HepG2 (cell line): ENCODE results near the gene MTARC1. TPM values are rescaled to one million over a fixed set of nuclear protein-coding genes. Genes with fewer than 3 reads are reported as not detected.

Experiments used
- ATAC-seq: fragments of 200-7000 bp; cut with Tn5 transposase; 3 replicates; pipeline ENCODE4 v1.9.1; 2020; ENCODE audit warnings: mild to moderate bottlenecking, moderate library complexity
- BruUV-seq: library from RNA; stranded (reverse); fragments of 400-500 nt; replicated peaks from 2 replicates; lab custom pipeline; 2021; lab: Mats Ljungman, UMichigan
- CTCF ChIA-PET: fragments of 300-600 bp; formaldehyde crosslinking; extraction: SDS; loops from one replicate; lab custom pipeline; 2021; ENCODE audit warnings: low total read pairs, inconsistent platforms, low intra/inter-chr PET ratio; lab: Yijun Ruan, JAX
- POLR2A ChIA-PET: fragments of 350-600 bp; sonication (Branson Sonifier 250); formaldehyde crosslinking; loops from one replicate; lab custom pipeline; 2020; ENCODE audit warnings: antibody characterized with exemption, inconsistent platforms; lab: Yijun Ruan, JAX
- DNase-seq: peaks from one replicate; pipeline ENCODE4 v3.0.0-alpha.2; 2015; ENCODE audit warnings: low spot score
- FAIRE-seq: peaks from 3 replicates; lab custom pipeline; 2011; peaks lifted over from hg19 to GRCh38; lab: Jason Lieb, UNC
- H2AFZ ChIP-seq: one replicate; pipeline ENCODE4 v1.6.1; 2011; ENCODE audit warnings: low read length, inconsistent platforms
- H3K27ac ChIP-seq: fragments of 300-600 bp; 3 replicates; pipeline ENCODE4 v1.8.0; 2011; ENCODE audit warnings: mixed run types, mild to moderate bottlenecking, mixed read lengths, low read length, inconsistent platforms; ENCODE audit not compliant: insufficient read depth; ENCODE audit errors: extremely low read length
- H3K27me3 ChIP-seq, 2 experiments: fragments of 200-600 bp in 1 of 2; 2 replicates in 1 of 2; 3 replicates in 1 of 2; pipeline versions ENCODE4 v1.6.0 to v1.8.0; 2011; ENCODE audit warnings: low read length in 2 of 2, mild to moderate bottlenecking in 2 of 2, moderate library complexity in 2 of 2, inconsistent platforms in 1 of 2; ENCODE audit not compliant: insufficient read depth in 2 of 2, control insufficient read depth in 1 of 2
- H3K36me3 ChIP-seq, 2 experiments: fragments of 200-600 bp in 1 of 2; replicated peaks in 1 of 2; 2 replicates in 1 of 2; 3 replicates in 1 of 2; pipeline versions ENCODE4 v1.5.1 to v1.8.0; 2011; ENCODE audit warnings: low read length in 2 of 2, inconsistent platforms in 1 of 2; ENCODE audit not compliant: insufficient read depth in 2 of 2, control insufficient read depth in 1 of 2
- H3K4me1 ChIP-seq: 2 replicates; pipeline ENCODE4 v1.5.1; 2012; ENCODE audit warnings: low read length, inconsistent platforms; ENCODE audit not compliant: insufficient read depth
- H3K4me2 ChIP-seq: 2 replicates; pipeline ENCODE4 v1.6.0; 2011; ENCODE audit warnings: low read depth, low read length, inconsistent platforms
- H3K4me3 ChIP-seq, 3 experiments: fragments of 200-600 bp in 1 of 3; sonication (generic), shearing (Covaris generic) in 1 of 3; replicated peaks in 1 of 3; 2 replicates each; pipeline ENCODE4 v1.5.1; 2011 to 2016; ENCODE audit warnings: low read length in 3 of 3, inconsistent platforms in 2 of 3, low read depth in 2 of 3, mild to moderate bottlenecking in 2 of 3, control low read depth in 1 of 3, mixed read lengths in 1 of 3; ENCODE audit not compliant: insufficient read depth in 1 of 3
- H3K79me2 ChIP-seq: one replicate; pipeline ENCODE4 v1.6.1; 2011; ENCODE audit warnings: low read length, inconsistent platforms; ENCODE audit not compliant: insufficient read depth
- H3K9ac ChIP-seq: 2 replicates; pipeline ENCODE4 v1.6.0; 2011; ENCODE audit warnings: mild to moderate bottlenecking, low read depth, low read length, inconsistent platforms; ENCODE audit not compliant: insufficient read depth
- H3K9me3 ChIP-seq: 2 replicates; pipeline ENCODE4 v1.5.1; 2012; ENCODE audit warnings: mild to moderate bottlenecking, low read length
- H4K20me1 ChIP-seq: 2 replicates; pipeline ENCODE4 v1.6.0; 2011; ENCODE audit warnings: inconsistent platforms, mild to moderate bottlenecking, low read length, moderate library complexity; ENCODE audit not compliant: insufficient read depth
- CHD4 ChIP-seq: fragments of 200-600 bp; sonication (generic); IDR thresholded peaks from 2 replicates; pipeline ENCODE4 v1.7.0; 2017; ENCODE audit warnings: mild to moderate bottlenecking, low read length, borderline replicate concordance
- CREBL2 ChIP-seq: sonication (generic); formaldehyde crosslinking; IDR thresholded peaks from 2 replicates; pipeline ENCODE4 v1.8.1; 2023; ENCODE audit warnings: missing genetic modification reagents, mild to moderate bottlenecking, borderline replicate concordance
- DMAP1 ChIP-seq: IDR thresholded peaks from 2 replicates; pipeline ENCODE4 v1.6.1; 2016
- HMGA1 ChIP-seq: sonication (generic); formaldehyde crosslinking; conservative IDR thresholded peaks from 2 replicates; pipeline ENCODE4 v1.4.0; 2020; ENCODE audit warnings: missing genetic modification reagents
- ISL2 ChIP-seq: sonication (generic); formaldehyde crosslinking; IDR thresholded peaks from 2 replicates; pipeline ENCODE4 v1.5.0; 2020; ENCODE audit warnings: missing genetic modification reagents
- KMT2B ChIP-seq: IDR thresholded peaks from 2 replicates; pipeline ENCODE4 v1.6.1; 2016; ENCODE audit warnings: missing genetic modification reagents, missing compliant biosample characterization
- MAFF ChIP-seq: IDR thresholded peaks from 2 replicates; pipeline ENCODE4 v1.6.1; 2011; ENCODE audit warnings: low read depth, low read length, improper control_type of control experiment
- SALL1 ChIP-seq: sonication (generic); formaldehyde crosslinking; IDR thresholded peaks from 2 replicates; pipeline ENCODE4 v1.8.0; 2022; ENCODE audit warnings: mild to moderate bottlenecking, missing genetic modification reagents
- SIN3B ChIP-seq: fragments of 150-350 bp; IDR thresholded peaks from 2 replicates; pipeline ENCODE4 v1.6.1; 2014; ENCODE audit warnings: low read length
- SOX5 ChIP-seq: IDR thresholded peaks from 2 replicates; pipeline ENCODE4 v1.6.1; 2016; ENCODE audit warnings: borderline replicate concordance
- ZNF160 ChIP-seq: sonication (generic); formaldehyde crosslinking; IDR thresholded peaks from 2 replicates; pipeline ENCODE4 v1.8.0; 2022; ENCODE audit warnings: mild to moderate bottlenecking, inconsistent platforms, missing genetic modification reagents
- ZNF205 ChIP-seq: IDR thresholded peaks from 2 replicates; pipeline ENCODE4 v1.6.1; 2018; ENCODE audit warnings: missing biosample characterization, missing genetic modification reagents
- ZNF24 ChIP-seq: fragments of 450-650 bp; IDR thresholded peaks from 2 replicates; pipeline ENCODE4 v1.6.1; 2017; ENCODE audit warnings: antibody characterized with exemption, mild to moderate bottlenecking
- ZNF382 ChIP-seq: sonication (generic); formaldehyde crosslinking; IDR thresholded peaks from 2 replicates; pipeline ENCODE4 v1.5.0; 2020; ENCODE audit warnings: missing genetic modification reagents, mild to moderate bottlenecking, borderline replicate concordance
- ZNF430 ChIP-seq: sonication (generic); formaldehyde crosslinking; IDR thresholded peaks from 2 replicates; pipeline ENCODE4 v1.9.0; 2021; ENCODE audit warnings: mild to moderate bottlenecking, missing genetic modification reagents
- ZNF446 ChIP-seq: sonication (generic); formaldehyde crosslinking; IDR thresholded peaks from 2 replicates; pipeline ENCODE4 v1.5.0; 2020; ENCODE audit warnings: mild to moderate bottlenecking, missing genetic modification reagents
- ZNF543 ChIP-seq: sonication (generic); formaldehyde crosslinking; IDR thresholded peaks from 2 replicates; pipeline ENCODE4 v1.4.0; 2020; ENCODE audit warnings: mild to moderate bottlenecking, missing genetic modification reagents
- WGBS: methylation state at CpG from one replicate; pipeline ENCODE4 v1.1.6; 2017; ENCODE audit warnings: low lambda C conversion rate; 5-methylcytosine and 5-hydroxymethylcytosine counted together
- in situ Hi-C: cut with HindIII; loops from 2 replicates; pipeline ENCODE4 v1.10.0; 2017; ENCODE audit warnings: low pct_unique_long_range_greater_than_20kb; ENCODE audit not compliant: extremely low pct_ligation_motif_present
- intact Hi-C: fragments of 100-400 bp; cut with micrococcal nuclease; formaldehyde crosslinking; loops from one replicate; pipeline ENCODE4 v1.10.0; 2022; ENCODE audit not compliant: unreplicated experiment
- polyA plus RNA-seq, 8 experiments: library from polyadenylated mRNA; depleted of rRNA in 3 of 8; stranded (reverse) in 7 of 8; unstranded in 1 of 8; fragments of >200 nt; fragmentation: Illumina TruSeq in 4 of 8; extraction: Trizol in 4 of 8; gene quantifications; 2 replicates each; pipeline versions ENCODE4 v1.2.1 to v1.2.3, GENCODE V29; 2011 to 2016; ENCODE audit warnings: low read depth in 4 of 8, missing spikeins in 1 of 8, mixed read lengths in 1 of 8; ENCODE audit not compliant: insufficient read depth in 1 of 8
- total RNA-seq, 5 experiments: library from RNA; depleted of rRNA; stranded (reverse); fragments of >200 nt; fragmentation: Illumina TruSeq; extraction: Trizol; gene quantifications; 2 replicates each; pipeline ENCODE4 v1.2.3, GENCODE V29; 2016; ENCODE audit warnings: low read depth in 1 of 5
- TF ChIP-seq, protein P1 (sequence below): sonication (generic); formaldehyde crosslinking; IDR thresholded peaks from 2 replicates; pipeline ENCODE4 v1.9.0; 2022; ENCODE audit warnings: missing genetic modification reagents, mild to moderate bottlenecking, borderline replicate concordance

MTARC1 gene
- total and polyA plus RNA-seq, 2 of the 13 experiments (the other 11 are each of a cell fraction or from before 2014, with no cell fraction given) = 19.4 to 106 TPM

DNA sequence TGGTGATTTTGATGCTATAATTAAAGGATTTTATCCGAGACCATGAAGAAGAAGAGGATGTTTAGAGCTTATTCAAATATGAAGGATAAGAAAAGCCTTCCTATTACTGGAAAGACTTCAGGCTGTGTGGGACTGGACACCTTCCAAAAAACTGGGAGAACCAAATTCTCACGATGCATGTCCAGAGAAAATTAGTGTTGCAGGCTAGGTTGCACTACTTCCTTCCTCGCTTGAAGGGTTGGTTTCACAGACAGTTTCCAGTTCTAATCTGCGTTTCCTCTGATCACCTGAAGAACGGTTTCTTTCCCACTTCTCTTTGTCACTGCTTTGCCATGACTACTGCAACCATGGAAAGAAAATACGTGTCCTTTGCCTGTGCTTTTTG, 36.6 kb upstream of the MTARC1 start:
- no peak for ATAC-seq
- intact Hi-C loops (no loop called here), in situ Hi-C loops (no loop called here)
- H4K20me1 ChIP-seq = no peaks in the 10 kb centered on the region
- H3K9me3 ChIP-seq = no peaks in the 10 kb centered on the region
- CTCF ChIA-PET = no interaction called here
- peaks cover 0 to 16% of the 10 kb centered on the region in 2 experiments; a peak in 3 of 5 replicates for H3K27me3 ChIP-seq
- peaks cover 23% of the 10 kb centered on the region for H3K79me2 ChIP-seq
- H3K4me1 ChIP-seq = peaks cover 57% of the 10 kb centered on the region
- FAIRE-seq = no peak
- POLR2A ChIA-PET = interaction anchor here (2.0 to 4.5 kb wide), 2 partner anchors 16 to 17 kb away, joined by 5 to 59 read pairs; no protein-coding TSS in a partner anchor
- BruUV-seq = no TSS peak
- no peak overlapping the region for H3K9ac ChIP-seq
- peaks cover 2 to 10% of the 10 kb centered on the region in 2 experiments; a peak in 3 of 5 replicates for H3K36me3 ChIP-seq
- H3K27ac ChIP-seq = no peak overlapping the region
- TF ChIP-seq ZNF24 (no peak), HMGA1 (CRISPR knock-in tag) (no peak), ZNF430 (no peak), ZNF446 (CRISPR knock-in tag) (no peak), SALL1 (CRISPR knock-in tag) (no peak), ZNF160 (CRISPR knock-in tag) (no peak), MAFF (no peak), ISL2 (CRISPR knock-in tag) (no peak), SOX5 (CRISPR knock-in tag) (no peak), ZNF543 (no peak), ZNF382 (CRISPR knock-in tag) (no peak), SIN3B (no peak), ZNF205 (CRISPR knock-in tag) (no peak), DMAP1 (CRISPR knock-in tag) (no peak), CREBL2 (CRISPR knock-in tag) (no peak), CHD4 (no peak), KMT2B (CRISPR knock-in tag) (no peak)
- TF ChIP-seq, protein P1, sequence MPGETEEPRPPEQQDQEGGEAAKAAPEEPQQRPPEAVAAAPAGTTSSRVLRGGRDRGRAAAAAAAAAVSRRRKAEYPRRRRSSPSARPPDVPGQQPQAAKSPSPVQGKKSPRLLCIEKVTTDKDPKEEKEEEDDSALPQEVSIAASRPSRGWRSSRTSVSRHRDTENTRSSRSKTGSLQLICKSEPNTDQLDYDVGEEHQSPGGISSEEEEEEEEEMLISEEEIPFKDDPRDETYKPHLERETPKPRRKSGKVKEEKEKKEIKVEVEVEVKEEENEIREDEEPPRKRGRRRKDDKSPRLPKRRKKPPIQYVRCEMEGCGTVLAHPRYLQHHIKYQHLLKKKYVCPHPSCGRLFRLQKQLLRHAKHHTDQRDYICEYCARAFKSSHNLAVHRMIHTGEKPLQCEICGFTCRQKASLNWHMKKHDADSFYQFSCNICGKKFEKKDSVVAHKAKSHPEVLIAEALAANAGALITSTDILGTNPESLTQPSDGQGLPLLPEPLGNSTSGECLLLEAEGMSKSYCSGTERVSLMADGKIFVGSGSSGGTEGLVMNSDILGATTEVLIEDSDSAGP (CRISPR knock-in tag) = no peak
- peak overlapping the region; percentile 95 for H3K4me2 ChIP-seq
- 65% methylated on average over 6 of the region's 6 CpGs for WGBS
- H3K4me3 ChIP-seq = no peak overlapping the region
- no peak overlapping the region for H2AFZ ChIP-seq
- DNase-seq = no peak
